IPS DF 4.7 (cell line): Measurements from ENCODE around the gene KIAA1671.

ENCODE experiments used
- DNase-seq: peaks from one replicate; pipeline ENCODE4 v3.0.0-alpha.2; 2013; ENCODE audit warnings: low spot score; ENCODE audit errors: extremely low read depth

KIAA1671 gene

DNA sequence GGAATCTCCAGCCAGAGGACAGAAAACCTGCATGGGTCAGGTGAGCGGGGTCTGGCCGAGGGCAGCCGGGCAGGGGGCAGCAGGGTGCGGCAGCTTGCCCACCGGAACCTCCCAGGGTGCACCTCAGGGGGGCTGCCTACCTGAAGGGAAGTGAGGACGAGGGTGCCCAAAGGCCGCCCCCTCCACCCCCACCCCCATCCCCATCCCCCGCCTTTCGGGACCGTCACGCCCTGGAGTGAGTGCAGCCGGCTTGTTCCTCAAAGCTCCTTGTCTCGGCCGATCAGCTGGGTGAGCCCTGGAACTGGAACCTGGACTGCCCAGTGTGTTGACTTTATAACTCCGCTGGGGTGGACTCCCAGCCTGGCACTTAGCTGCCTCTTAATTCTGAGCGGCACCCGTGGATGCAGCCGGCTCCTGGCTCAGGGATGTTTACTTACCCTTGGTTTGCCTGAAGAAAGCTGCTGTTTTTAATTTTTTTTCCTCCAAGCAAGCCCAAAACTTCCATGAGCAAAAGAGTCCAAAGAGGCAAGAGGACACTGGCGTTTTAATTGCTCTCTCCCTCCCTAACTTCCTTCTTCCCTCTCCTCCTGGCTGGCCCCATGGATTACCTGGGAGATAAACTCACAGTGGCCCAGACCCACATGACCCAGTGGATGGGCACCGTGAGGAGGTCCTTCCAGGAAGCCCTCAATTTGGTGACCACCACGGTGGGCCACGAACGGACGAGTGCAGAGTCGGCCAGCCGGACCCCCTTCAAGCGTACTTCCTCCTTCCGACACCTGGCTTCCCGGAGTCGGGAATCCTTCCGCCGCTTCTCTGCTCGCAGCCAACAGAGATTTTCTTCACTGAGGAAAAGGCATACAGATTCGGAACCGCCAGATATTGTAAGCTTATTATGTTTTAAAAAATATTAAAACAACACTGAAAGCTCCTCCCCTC lies 159.3 kb downstream of the KIAA1671 start:
- DNase-seq: no peak

GRCh38 chr22:25112538-25113253 lies 160.2 kb downstream of the KIAA1671 start:
- no peak for DNase-seq

GRCh38 chr22:25113316-25113721 lies 160.8 kb downstream of the KIAA1671 start:
- no peak for DNase-seq

DNA sequence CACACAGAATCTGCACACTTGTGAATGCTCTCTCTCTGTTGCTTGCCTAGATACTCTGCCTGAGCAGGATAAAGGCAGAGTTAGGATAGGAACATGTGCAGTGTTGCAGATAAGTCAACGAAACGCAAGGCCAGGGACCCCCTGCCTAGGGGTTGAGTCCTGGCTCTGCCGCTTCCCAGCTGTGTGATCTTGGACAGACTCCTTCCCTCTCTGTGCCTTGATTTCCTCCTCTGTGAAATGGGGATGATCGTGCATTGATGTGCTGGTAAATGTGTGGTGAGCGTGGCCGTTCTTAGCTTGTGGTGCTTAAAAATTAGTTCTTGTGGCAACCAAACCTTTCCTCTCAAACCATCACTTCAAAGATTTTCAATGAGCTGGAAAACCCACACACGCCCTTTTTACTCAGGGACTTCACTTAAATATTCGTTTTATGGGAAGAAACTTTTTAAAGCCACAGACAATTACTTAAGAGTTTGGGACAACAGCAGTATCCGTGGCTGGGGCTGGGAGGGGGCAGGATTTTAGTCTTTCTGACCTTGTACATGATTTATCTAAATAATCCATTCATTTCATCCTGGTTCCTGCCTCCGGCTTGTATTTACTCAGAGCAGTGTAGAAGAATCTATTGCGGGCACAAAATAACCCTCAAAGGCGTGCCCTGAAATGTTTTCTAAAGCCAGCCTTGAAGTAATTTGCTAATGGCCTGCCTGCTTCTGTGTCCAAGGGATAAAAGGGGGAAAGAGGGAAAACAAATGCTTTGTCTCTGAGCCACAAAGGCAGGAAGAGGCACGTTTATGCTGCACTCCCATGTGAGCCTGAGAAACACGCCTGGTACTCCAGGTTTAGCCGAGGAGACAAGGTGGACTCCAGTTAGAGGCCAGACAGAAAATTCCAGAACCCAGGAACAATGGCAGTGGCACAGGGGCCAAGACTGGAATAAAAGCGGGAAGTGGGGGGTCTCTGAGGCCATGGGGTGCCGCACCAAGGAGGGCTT lies 162.2 kb downstream of the KIAA1671 start:
- DNase-seq: no peak

DNA sequence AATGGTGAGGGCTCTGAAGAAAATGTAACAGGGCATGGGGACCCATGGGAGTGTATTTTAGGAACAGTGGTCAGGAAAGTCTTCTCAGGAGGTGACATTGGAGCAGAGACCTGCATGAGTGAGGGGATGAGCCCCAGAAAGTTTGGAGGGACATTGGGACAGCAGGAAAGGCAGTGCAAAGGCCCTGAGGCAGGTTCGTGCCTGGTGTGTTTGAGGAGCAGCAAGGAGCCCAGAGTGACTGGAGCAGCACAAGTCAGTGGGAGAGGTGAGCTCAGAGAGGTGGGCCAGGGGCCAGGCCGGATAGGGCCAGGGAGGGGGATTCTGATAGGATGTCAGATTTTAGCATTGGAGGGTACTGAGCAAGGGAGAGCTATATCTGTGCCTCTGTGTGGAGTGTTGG lies 167.1 kb downstream of the KIAA1671 start:
- DNase-seq: no peak

DNA sequence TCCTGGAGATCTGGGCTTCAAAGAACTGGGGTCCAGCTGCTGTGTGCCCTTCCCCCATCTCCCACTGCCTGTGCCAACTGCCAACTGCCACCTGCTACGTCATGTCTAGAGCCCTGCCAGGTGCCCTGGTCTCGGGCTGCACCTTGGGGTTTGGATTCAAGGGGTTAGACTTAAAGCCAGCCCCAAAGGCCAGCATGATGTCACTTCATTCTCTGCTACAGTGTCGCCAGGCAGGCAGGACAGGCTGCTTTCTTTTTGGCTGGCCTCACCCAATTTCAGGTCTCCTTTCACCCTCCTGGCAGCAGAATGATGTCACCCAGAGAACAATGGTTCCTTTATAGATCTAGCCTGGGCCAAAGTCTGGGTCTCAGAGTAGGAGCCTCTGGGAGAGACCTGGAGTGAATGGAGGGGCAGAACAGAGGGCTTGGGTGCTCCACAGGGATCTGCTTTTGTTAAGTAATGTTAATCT lies 167.6 kb downstream of the KIAA1671 start:
- DNase-seq: no peak

DNA sequence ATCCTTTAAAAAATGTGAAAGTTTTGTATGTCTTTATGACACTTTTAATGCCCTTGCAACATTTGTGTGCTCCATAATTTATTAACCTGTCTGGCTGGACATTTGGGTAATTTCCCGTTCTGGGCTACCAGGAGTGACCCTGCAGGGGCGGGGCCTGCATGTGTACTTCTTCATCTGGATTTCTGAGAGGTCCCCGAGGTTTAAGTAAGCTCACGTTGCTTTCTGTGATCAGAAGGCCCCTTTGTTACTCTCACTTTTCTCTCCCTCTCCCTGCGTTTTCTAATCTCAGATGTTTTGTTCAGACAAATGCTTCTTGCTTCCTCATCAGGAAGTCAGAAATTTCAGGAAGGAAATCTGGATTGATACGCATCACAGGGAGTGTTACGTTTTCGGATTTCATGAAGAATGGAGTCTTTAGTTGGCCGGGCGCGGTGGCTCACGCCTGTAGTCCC lies 168.3 kb downstream of the KIAA1671 start:
- DNase-seq: no peak

GRCh38 chr22:25122136-25122764 lies 169.7 kb downstream of the KIAA1671 start:
- DNase-seq: no peak

DNA sequence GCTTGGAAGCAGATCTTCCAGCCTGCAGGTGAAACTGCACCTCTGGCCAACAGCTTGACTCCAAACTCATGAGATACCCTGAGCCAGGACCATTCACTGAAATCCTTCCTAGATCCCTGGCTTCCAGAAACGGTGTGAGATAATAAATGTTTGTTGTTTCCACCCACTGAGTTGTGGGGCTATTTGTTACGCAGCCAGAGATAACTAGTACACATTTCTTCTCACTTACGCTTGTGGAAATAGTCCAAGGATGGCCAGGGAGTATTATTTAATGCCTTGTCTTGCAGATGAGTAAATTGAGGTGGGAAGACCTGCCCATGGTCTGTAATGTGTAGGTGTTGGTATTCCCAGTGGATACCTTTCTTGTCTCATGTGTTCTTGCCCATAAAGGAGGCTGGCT lies 171.2 kb downstream of the KIAA1671 start:
- DNase-seq: no peak

DNA sequence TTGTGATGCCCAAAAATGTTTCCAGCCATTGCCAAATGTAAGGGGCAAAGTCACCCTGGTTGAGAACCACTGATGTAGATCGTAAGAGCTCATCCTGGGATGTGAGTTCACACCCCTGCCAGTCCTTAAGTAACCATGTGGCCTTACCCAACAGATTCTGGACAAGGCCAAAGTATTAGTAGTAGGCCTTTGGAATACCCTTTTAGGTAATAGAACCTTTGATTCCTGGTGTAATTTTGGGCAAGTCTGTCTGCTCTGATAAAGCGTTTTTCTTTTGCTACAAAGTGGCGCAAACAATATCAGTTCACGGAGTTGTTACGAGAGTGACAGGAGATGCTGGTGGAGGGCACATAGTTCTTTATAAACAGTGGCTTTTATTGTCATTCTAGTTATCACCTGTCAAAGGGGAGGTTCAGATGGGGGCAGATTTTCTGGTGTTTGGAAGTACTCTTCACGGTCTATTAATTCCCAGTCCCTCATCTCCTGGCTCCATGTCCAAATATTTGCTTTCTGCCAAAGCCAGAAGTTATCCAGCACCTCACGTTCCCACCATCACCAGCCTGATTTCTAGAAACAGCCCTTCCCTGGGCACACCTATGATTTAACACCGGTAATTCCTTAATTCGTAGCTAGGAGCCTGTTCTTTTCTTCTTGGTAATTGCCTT lies 173.3 kb downstream of the KIAA1671 start:
- no peak for DNase-seq

DNA sequence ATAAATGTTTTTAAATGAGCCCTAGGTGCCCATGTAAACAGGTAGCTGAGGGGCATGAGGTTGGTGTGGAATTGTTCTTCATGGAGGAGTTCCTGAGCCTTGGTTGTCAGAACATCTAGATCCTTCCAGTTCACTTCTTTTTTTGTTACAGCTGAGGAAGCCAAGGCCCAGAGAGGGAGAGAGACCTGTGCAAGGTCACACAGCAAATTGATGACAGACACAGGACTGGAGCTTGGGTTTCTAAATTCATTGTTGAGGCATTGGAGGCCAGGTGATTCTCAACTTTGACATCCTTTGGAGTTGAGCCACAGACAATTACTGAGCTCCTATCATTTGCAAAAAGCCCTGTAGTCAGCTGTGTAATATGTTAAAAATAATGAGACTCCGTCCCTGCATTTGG lies 174.0 kb downstream of the KIAA1671 start:
- no peak for DNase-seq

DNA sequence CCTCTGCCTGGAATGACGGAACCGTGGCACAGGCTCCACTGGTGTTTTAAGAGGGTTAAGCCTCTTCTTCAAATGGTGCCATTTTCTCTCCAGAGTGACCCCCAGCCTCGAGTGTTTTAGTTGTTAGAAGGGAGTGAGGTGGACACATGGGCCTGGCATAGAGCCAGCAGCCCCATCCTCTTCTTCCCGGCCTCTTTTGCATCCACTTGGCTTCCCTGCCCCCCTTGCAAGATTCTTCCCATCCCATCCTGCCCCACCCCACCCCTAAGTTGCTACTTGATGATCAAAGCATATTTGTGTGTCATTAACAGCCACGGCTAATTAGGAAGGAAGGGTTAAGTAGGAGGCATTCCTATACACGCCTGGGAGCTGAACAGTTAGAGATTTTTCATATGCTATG lies 174.8 kb downstream of the KIAA1671 start:
- DNase-seq: no peak

- DNase-seq: no peak
These were observed 177.9 kb downstream of the KIAA1671 start for GRCh38 chr22:25130462-25130861.

DNA sequence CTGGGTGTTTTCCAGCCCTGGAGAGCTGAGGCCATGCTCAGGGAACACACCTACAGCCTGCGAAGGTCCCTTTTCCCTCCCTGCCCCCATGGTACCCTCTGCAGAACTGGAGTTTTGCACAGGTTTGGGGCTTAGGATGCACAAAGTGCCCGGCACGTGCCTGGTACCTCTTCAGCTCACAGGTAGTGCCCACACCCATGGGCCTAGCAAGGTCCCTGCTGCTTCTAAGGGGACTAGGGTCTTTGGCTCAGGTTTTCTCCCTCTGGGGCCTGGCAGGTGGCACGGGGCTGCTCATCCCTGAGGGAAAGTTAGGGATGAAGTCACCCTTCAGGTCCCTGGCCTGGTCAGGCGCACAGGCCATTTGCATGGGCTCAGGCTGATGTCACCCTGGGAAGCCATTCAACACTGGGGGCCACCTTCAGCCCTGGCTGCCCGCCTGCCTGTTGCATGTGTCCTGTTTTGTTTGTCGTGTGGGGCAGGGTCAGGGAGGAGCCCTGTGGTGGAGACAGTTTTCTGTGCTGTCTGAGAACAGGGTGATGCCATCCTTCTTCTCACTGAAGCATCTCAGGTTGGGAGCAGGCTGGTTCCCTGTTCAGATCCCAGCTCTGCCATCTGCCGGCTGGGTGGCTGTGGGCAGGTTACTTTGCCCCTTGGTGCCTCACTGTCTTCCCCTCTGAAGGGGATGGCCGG lies 178.8 kb downstream of the KIAA1671 start:
- DNase-seq: no peak

DNA sequence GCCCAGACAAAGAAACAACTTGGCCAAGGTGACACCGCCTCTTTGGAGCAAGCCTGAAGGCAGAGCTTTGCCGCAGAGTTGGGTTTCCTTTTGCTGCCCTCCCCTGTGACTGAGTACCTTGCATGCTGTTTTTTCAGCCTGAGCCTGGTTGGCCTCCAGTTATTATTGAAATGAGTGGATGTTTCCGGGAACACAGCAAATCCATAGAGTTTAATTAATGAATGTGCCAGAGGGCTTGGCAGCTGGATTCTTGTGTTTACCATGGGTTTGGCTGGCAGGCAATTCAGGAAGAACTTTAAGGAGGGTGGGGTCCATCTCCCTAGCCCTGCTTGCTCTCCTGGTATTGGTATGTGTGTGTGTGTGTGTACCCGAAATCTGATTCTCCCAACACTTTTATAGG lies 181.5 kb downstream of the KIAA1671 start:
- DNase-seq: no peak

DNA sequence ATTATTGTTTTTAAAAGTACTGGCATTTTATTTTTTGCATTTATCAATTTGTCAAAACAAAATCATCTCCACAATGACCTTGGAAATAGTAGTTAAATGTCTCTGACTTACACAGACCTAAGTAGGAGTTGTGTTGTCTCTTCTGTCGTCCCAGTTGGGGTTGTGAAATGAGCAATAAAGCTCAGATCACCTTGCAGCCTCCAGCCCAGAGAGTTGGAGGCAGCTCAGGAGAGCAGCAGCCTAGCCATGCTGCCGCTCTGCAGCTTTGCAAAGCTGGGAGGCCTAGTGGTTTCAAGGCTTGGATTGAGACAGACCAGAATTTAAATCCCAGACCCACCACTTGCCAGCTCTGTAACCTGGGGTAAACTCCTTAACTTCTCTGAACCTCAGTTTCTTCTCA lies 181.9 kb downstream of the KIAA1671 start:
- no peak for DNase-seq

DNA sequence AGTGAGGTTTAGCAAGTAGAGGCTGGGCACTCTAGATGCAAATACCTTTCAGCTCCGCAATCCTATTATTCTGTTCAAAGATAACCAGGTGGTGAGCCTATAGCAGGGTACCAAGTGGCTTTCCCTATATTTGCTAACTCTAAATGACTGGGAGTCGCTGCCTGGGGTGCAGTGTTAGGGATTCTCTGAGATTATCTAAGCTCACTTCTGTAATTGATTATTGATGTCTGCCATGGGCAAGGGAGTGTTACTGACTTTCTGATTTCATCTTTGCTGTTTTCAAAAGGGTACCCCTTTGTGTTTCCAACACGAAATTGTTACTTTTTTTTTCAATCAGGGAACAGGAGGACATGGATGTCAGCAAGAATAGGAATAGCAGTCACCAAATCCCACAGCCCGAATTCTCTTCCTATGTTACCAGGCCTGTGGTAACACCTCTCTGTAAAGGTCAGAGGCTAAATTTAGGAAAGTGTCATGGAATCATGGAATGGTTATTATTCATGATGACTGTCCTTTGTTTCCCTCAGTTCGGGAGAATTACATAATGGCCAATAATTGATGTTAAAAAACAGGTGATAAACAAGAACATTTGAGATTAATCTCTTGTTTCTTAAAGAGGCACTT lies 184.5 kb downstream of the KIAA1671 start:
- no peak for DNase-seq

GRCh38 chr22:25137577-25138525 lies 185.3 kb downstream of the KIAA1671 start:
- DNase-seq: no peak
